Occipital lobe (tissue), 2 donors: ENCODE measurements around the gene TNS1. TPM values are rescaled to one million over a fixed set of nuclear protein-coding genes. Genes with fewer than 3 reads are reported as not detected.

Source experiments
- small RNA-seq: library from RNA; depleted of rRNA; stranded (forward); fragments of <200 nt; gene quantifications from one replicate; pipeline ENCODE3, GENCODE V24; 2014
- total RNA-seq: library from RNA; depleted of rRNA; stranded (reverse); fragments of >200 nt; gene quantifications from one replicate; pipeline ENCODE4 v1.2.3, GENCODE V29; 2014

TNS1 gene
- total RNA-seq, 1 donor from 2014 or later = 3.1 TPM

Small RNA genes lying within 50 kb of the gene (small RNA-seq; reads per million reads assigned to genes)
- not detected for gene MIR6809

Other genes with a start within 250 kb of the TNS1 start
- gene RUFY4, start 66.3 kb upstream of the TNS1 start, total RNA-seq = 0.78 TPM
- 2.3 TPM for gene CXCR2, start 123.0 kb upstream of the TNS1 start, total RNA-seq
- not detected for gene CXCR1, start 164.0 kb upstream of the TNS1 start, total RNA-seq
- 110 TPM for gene ARPC2, start 214.2 kb upstream of the TNS1 start, total RNA-seq